Middle frontal gyrus (tissue), 1 donor: Measurements from ENCODE around the gene LRCOL1.

ENCODE experiments used
- DNase-seq: peaks from one replicate; pipeline ENCODE4 v3.0.0-alpha.2; 2015; ENCODE audit warnings: low spot score; ENCODE audit errors: extremely low spot score

Gene LRCOL1

DNA sequence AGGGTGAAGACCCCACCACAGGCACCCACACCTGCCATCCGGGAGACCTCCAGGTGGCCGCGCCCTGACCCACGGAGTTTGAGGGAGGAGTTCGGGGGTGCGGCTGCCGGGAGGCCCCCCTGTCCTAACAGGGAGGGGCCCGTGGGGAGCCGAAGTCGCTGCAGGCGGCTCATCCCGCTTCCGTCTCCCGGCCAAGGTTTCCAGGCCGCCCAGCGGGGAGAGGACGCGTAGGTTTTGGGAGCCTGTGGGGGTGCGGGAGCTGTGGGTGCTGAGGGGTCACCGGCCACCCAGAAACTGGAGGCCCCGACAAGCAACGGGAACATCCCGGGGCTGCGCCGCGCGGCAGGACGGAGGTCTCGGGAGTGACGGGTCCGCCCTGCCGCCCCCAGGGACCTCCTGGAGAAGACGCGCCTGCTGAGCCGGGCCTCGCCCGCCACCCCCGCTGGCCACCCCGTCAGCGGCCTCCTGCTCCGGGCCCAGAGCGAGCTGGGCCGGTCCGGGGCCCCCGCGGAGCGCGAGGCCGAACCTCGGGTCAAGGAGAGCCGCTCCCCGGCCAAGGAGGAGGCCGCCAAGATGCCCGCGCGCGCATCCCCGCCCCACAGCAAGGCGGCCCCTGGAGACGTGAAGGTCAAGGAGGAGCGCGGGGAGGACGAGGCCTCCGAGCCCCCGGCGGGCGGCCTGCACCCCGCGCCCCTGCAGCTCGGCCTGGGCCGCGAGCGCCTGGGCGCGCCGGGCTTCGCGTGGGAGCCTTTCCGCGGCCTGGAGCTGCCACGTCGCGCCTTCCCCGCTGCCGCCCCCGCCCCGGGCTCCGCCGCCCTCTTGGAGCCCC, 27.6 kb downstream of the LRCOL1 start:
- no peak for DNase-seq

DNA sequence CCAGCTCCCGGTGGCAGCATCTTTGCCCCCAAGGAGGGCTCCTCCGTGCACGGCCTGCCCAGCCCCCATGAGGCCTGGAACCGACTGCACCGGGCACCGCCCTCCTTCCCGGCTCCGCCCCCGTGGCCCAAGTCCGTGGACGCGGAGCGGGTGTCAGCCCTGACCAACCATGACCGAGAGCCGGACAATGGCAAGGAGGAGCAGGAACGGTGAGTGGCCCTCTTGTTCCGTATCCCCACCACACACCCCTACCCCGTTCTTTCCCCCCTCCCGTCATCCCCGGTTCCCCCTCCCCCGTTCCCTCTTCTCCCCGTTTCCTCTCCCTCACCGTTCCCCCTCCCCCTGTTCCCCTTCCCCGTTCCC, 28.3 kb downstream of the LRCOL1 start:
- DNase-seq, result no peak

DNA sequence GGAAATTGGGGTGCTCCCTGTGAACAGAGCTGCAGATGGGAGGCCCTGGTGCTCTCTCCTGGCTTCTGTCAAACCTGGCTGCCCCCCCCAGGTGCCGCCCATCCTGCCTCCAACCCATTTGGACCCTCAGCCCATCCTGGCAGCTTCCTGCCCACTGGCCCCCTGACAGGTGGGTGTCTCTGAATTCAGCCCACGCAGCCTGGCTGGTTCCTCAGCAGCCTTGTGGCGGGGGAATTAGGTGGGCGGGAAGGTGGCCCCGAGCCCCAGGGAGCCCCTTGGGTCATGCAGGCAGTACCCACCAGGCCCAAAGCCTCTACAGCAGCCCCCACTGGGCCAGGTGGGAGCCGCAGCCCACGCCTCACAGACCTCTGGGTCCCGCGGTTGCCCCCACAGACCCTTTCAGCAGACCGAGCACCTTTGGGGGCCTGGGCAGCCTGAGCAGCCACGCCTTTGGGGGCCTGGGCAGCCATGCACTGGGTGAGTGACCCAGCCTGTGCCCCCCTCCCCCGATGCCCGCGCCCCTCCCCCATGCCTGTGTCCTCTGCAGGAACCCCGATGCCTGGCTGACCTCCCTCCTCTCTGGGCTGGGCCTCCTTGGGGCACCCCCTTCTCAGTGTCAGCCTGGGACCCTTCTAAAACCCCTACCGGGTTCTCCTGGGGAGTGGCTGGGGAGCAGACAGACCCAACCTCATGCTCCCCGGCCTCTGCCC, 28.9 kb downstream of the LRCOL1 start:
- DNase-seq, result no peak

DNA sequence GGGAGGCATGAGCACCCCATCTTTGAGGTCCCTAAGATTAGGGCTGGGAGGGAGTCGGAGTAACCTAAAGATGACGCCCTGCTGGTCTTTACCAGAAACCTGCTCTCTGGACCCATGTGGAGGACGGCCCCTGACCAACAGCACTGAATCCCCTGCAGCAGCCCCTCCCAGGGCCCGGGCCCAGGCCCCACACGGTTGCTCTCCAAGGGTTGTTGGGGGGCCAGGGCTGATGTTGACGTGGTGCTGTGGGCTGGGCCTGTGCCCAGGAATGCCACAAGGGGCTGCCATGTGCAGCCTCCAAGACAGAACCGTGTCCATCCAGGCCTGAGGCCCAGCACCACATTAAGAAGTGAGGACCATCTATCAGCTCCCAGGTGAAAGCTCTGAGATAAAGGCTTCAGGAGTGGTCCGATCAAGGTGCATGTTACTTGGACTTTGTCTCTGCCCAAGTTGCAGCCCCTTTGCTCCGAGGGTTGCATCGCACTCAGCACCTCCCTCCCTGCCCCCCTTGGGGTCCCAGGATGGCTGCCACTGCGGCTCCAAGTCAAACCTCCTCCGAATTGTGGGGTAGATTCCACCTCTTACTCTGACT, 29.6 kb downstream of the LRCOL1 start:
- no peak for DNase-seq

DNA sequence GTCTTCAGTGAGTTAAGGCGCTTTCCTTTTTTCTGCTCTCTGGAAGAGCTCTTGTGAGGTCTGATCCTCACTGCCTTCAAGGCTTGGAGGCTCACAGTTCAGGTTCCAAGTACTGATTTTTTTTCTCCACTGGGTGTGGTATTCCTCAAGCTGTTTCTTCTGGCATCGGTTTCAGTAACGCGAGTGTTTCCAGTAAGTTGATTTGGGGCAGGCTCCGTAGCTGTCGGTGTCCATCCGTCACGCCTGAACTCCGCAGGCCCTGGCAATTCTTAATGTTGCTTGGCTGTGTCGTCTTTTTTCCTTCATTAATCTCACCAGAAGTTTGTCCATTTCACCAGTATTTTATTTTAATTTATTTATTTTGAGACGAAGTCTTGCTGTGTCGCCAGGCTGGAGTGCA, 30.6 kb downstream of the LRCOL1 start:
- no peak for DNase-seq

DNA sequence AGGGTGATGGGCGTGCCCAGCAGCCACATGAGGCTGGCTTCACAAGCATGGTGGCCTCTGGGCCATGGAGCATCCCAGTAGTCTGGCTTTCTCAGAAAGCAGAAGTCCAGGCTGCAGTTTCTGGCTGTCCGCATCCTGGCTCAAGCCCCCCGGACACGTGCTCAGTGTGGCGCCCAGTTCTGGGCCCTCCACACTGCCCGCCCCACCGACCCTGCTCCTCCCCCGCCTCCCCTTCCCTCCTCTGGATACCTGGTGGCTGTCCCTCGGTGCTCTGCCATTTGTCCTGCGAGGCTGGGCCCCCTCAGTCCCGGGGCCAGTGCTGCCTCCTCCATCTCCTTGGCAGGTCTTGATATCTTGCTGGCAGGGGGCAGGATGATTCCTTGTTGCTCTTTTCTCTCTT, 31.6 kb downstream of the LRCOL1 start:
- DNase-seq, result no peak

DNA sequence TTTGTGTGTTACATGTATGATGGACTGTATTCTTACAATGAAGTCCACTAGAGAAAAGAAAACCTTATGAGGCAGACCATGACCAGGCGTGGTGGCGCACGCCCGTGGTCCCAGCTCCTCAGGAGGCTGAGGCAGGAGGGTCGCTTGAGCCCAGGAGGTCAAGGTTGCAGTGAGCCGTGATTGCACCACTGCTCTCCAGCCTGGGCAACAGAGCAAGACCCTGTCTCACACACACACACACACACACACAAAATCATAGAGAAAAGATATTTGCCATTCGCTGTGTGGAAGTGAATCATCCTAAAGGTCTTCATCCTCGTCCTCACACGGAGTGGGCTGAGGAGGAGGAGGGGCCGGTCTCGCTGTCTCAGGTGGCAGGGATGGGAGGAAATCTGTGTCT, 32.3 kb downstream of the LRCOL1 start:
- DNase-seq, result no peak

DNA sequence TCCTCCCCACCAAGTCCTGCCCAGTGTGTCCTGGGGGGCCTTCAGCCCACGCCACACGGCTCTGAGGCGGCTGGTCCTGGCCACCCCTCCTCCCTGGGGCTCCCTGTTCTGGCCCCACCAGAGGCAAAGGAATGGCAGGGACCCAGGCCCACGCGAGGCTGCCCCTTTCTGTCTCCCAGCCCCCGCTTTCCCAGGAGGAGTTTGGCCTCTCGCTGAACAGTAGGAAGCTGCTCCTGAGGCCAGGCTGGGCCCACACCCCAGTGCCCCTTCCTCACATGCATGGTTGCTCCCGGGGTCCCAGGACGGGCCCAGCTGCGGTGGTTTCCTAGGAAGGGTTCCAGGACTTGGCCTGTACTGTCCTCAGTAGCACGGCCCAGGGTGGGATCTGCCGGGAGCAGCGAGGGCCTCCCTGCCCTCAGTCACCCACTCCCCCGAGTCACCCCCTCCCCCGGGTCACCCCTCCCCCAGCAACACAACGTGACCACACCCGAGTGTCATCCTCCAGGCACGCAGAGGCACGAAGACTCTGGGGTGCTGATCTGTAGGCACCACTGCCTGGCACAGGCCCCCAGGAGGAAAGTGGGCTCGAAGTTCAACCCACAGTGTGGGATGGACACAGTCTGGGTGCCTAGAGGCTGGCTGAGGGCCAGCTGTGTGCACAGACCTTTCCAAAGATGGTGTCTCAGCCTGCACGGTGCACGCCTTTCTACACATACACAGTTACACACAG, 33.0 kb downstream of the LRCOL1 start:
- DNase-seq, result no peak

DNA sequence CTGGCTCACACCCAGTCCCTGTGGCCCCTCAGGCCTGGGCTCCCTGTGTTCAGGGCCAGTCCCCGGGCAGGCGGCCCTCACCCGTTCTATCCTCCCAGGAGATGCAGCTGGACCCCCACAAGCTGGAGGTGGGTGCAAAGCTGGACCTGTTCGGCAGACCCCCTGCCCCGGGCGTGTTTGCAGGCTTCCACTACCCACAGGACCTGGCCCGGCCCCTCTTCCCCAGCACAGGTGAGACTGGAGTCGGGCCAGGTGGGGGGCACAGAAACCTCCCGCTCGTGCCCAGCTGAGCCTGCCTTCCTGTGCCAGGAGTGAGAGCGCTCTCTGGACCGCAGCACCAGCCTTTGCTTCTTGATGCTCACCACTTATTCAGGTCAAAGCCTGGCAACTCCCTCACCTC, 33.7 kb downstream of the LRCOL1 start:
- no peak for DNase-seq

DNA sequence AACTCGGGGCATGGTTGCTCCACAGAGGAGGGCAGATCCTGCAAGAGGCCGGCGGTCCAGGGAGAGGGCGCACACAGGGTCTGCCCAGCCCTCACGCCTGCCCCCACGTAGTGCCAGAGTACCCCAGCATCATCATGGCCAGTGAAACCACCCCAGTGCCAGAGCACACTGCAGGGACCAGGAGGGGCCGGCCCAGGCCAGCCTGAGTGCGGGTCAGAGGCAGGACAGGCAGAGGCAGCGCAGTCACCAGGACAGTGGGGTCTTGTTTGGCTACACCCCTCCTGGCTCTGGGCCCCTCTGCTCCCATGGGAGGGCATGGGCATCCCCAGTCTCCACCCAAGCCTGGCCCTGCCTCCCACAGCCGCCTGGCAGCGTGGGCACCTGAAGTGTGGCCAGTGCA, 34.7 kb downstream of the LRCOL1 start:
- no peak for DNase-seq

DNA sequence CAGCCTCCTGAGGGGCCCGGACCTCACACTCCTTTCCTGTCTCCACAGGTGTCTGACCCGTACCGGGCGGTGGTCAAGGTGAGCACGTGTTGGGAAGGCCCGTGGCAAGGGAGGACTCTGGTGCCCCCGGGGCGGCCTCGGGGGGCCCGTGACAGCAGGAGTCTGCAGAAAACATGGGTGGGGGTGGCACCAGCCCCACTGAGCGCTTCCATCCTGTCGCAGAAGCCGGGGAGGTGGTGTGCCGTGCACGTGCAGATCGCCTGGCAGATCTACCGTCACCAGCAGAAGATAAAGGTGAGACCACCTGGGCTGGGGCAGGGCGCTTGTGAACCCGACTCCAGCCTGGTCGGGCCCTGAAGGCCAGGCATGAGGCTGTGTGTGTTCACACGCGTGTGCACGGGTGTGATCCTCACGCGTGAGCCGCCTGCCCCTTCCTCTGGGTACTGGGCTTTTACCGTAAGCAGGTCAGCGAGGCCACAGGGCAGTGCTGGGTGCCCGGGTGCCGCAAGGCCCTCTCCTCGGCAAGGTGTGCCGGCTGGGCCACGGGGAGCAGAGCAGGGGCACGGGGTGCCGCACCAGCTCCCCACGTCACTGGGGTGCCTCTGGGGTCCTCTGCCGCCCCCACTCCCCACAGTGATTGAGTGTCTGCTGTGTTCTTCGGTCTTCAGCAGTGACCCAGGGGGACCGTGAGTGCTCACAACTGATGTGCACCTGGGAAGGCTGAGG, 35.9 kb downstream of the LRCOL1 start:
- no peak for DNase-seq

DNA sequence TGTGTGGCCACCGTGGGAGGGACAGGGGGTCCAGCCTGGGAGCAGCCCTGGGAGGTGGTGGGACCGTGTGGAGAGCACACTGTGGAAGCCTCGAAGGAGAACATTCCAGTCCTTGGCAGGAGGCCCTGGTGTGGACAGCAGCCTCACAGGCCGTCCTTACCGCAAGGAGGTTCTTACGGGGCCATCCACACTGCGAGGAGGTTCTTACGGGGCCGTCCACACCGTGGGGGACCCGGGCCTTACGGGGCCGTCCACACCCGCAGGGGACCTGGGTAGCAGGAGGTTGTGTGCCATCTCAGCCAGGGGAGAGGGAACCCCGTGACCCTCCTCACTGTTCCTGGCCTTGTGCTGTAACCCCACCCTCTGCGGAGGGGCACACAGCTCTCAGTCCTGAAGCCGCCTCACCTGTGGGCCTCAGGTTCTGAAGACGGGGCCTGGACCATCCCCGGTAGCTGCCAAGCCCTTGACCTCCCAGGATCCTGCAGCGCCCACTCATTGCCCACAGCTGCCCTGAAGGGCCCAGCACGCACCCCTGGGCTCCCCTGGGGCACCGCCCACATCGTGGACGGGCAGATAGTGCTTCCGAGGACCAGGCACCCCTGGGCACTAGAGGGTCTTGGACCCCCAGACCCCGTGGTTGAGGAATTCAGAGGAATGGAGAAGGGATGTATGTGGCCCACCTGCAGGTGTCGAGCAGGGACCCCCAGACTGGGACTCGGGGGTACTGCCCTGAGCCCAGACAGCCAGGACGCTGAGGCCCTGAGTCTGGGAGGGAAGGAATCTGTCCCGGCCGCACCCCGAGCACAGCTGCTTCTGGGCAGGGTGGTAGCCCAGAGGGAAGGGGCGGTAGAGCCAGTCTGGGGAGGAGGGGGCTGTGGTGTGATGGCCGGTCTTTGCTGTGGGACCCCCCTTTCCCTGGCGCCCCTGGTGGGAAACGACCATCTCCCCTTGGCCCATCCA, 37.3 kb downstream of the LRCOL1 start:
- no peak for DNase-seq

DNA sequence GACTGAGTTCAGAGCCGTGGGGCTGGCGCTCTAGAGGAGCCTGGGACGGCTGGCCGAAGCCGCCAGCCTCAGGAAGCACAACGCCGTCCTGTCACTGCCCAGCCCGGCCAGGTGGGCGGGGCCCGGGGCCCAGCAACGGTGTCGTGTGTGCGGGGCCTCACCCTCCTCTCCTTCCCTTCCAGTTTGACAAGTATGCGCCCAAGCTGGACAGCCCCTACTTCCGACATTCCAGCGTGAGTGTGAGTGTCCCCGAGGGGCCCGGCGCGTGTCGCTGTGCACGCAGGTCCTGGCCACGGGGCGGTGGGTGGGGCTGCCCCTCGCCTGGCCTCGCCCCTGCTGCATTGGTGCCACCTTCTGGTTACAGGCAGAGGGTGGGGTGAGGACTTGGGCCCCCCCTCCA, 38.3 kb downstream of the LRCOL1 start:
- DNase-seq, result no peak

DNA sequence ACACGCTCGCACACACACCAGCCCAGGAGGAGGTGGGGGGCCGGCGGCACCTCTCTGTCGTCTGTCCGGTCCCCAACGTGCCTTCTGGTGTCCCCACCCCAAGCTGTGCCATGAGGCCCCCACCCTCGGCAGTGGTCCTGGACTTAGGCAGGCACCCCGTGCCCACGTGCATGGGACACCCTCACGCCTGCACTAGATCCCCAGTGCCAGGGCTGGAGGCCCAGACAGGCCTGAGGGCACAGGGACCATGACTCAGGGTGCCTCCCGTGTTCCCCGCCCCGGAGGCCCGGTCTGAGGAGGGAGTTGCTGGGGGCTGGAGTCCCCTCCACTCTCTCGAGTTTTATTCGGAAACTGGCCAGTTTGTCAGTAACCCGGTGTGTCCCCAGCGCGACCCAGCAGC, 38.8 kb downstream of the LRCOL1 start:
- no peak for DNase-seq

DNA sequence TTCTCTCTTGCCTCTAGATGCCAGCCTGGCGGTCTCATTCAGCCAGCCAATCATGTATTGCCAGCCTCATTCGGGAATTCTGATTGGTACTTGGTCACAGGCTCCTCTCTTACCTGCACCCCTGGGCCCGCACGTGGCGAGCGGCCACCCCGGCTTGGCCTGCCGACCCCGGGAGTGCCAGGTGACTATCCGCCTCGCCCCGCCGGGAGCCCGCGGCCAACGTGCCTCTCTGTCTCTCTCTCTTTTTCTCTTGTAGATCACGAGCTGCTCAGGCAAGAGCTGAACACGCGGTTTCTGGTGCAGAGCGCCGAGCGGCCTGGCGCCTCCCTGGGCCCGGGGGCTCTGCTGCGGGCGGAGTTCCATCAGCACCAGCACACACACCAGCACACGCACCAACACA, 39.3 kb downstream of the LRCOL1 start:
- no peak for DNase-seq

DNA sequence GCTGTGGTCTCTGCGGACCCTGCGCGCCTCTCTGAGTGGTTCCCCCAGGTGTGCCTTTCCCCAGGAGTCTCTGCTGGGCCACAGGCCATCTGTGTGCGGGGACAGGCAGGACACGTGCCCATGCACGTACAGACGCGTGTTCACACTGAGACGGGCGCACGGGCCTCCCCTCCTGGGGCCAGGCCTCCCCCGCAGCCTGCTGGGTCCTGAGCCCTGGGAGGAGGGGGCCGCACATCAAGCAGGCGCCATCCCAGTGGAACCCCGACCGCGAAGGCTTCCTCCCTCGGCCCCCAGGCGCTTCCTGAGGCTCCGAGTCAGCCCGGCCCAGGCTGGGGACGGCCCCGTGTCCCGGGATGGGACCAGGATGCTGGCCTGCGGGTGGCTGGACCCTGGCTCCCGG, 39.7 kb downstream of the LRCOL1 start:
- no peak for DNase-seq

DNA sequence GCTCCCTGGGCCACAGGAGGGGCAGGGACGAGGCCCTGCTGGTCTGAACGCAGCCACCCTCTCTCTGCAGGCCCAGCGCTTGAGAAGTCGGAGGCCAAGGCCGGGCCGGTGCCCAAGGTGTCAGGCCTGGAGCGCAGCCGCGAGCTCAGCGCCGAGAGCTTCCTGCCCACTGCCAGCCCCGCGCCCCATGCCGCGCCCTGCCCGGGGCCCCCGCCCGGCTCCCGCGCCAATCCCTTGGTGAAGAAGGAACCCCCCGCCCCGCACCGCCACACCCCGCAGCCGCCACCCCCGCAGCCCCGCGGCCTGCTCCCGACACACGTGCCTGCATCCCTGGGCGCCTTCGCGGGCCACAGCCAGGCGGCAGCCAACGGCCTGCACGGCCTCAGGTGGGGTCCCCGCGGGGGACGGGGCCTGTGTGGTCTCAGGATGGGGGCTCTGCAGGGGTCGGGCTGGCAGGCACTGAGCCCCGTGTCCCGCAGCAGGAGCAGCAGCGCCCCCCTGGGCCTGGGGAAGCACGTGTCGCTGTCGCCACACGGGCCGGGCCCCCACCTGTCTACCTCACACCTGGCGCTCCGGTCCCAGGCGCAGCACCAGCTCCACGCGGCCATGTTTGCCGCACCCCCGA, 40.4 kb downstream of the LRCOL1 start:
- no peak for DNase-seq

DNA sequence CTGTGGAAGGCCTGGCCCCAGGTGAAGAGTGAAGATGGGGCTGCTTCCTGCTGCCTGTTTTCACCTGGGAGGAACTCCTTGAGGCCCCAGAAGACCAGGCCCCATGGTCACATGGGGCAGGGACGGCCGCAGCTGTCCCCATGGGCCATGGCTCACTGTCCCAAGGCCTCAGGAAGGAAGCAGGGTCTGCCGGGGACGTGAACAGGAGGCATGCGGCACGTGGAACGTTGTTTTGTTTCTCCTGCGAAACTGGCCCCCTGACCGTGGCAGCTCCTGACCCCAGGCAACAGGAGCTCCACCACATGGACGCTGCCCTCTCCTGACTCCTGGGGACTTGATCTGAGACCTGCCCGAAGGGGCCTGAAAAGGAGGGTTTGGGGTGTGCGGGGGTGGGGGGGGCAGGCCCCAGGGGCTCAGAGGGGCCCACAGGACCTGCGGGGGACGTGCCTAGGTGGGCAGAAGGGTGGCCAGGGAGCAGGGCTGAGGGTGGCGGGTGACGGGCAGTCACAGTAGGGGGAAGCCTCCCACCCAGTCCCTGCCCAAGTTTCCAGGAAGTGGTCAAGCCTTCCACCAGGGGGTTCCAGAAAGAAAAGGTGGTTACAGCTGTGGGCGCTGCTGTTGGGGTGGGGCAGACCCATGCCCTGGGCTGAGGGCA, 41.4 kb downstream of the LRCOL1 start:
- no peak for DNase-seq

DNA sequence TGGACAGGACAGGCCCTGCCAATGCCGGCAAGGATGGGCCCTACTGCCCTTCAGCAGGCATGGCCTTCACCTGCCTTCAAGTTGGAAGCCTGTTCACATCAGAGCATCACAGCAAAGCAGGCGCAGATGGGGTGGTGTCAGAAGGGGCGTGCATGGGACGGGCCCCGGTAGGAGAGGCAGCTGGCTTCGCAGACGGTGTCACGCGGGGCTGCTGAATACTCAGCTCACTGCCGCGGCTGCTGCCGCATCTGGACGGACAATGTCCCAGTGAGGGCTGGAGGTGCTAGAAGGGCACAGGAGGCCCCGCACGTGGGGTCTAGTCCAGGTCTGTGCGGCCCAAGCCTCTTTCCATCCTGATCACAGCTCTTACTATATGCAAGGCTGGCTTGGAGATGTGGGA, 42.1 kb downstream of the LRCOL1 start:
- DNase-seq, result no peak
